Urothelium cell line (cell line): ENCODE results near the gene HOXD3.

Source experiments
- DNase-seq: peaks from one replicate; pipeline ENCODE4 v3.0.0; 2011; ENCODE audit warnings: low spot score, mixed read lengths
- FAIRE-seq: peaks from 2 replicates; lab custom pipeline; 2011; peaks lifted over from hg19 to GRCh38; lab: Jason Lieb, UNC

HOXD3 gene

GRCh38 chr2:176156807-176157498 is at the start of gene HOXD3:
Gene HOXD3 (plus strand): TSS chr2:176157307. CDS start chr2:176169115, 11,808 bp downstream.
- FAIRE-seq: no peak
- DNase-seq: no peak

GRCh38 chr2:176107731-176108181 is 49.4 kb upstream of the HOXD3 start:
- no peak for DNase-seq
- FAIRE-seq: no peak

GRCh38 chr2:176109192-176109901 is 47.8 kb upstream of the HOXD3 start:
- no peak for DNase-seq
- no peak for FAIRE-seq

- DNase-seq: no peak
- no peak for FAIRE-seq
These were observed 47.2 kb upstream of the HOXD3 start for GRCh38 chr2:176109946-176110345.

GRCh38 chr2:176110415-176111308 is 46.4 kb upstream of the HOXD3 start:
- DNase-seq: no peak
- FAIRE-seq: no peak

- DNase-seq (peak; percentile 69), FAIRE-seq (no peak)
These were observed 45.8 kb upstream of the HOXD3 start for GRCh38 chr2:176111309-176111663.

- DNase-seq (no peak), FAIRE-seq (no peak)
These were observed 45.2 kb upstream of the HOXD3 start for GRCh38 chr2:176111846-176112374.

GRCh38 chr2:176112375-176113302 is 44.5 kb upstream of the HOXD3 start:
- DNase-seq (no peak), FAIRE-seq (no peak)

GRCh38 chr2:176114120-176114929 is 42.8 kb upstream of the HOXD3 start:
- no peak for FAIRE-seq

GRCh38 chr2:176114930-176115625 is 42.0 kb upstream of the HOXD3 start:
- DNase-seq (no peak), FAIRE-seq (no peak)

More at GRCh38 chr2:176114120-176114929, 42.8 kb upstream of the HOXD3 start:
- DNase-seq: no peak

- FAIRE-seq: no peak
- DNase-seq: no peak
These were observed 41.0 kb upstream of the HOXD3 start, which contains the start of gene HOXD10 for GRCh38 chr2:176115883-176116813. Gene HOXD10 (plus strand): TSS chr2:176116778. CDS start chr2:176116834, 56 bp downstream.

- DNase-seq (no peak), FAIRE-seq (no peak)
These were observed 39.8 kb upstream of the HOXD3 start for GRCh38 chr2:176117162-176117822.

GRCh38 chr2:176117823-176118371 is 39.2 kb upstream of the HOXD3 start:
- DNase-seq (no peak), FAIRE-seq (no peak)

- FAIRE-seq: no peak
- DNase-seq: peak; percentile 65
These were observed 38.3 kb upstream of the HOXD3 start for GRCh38 chr2:176118601-176119339.

GRCh38 chr2:176120364-176121189 is 36.5 kb upstream of the HOXD3 start:
- FAIRE-seq (no peak), DNase-seq (no peak)
